MCF 10A (cell line): ENCODE results near the gene GMDS. TPM values are rescaled to one million over a fixed set of nuclear protein-coding genes. Genes with fewer than 3 reads are reported as not detected.
A peak's percentile ranks its signal among the peaks of the same experiment; 100 is the strongest.

Source experiments
- BruUV-seq: library from RNA; stranded (reverse); fragments of 400-500 nt; replicated peaks from 2 replicates; lab custom pipeline; 2021; lab: Mats Ljungman, UMichigan
- CTCF ChIA-PET: fragments of 300-600 bp; sonication (Branson Sonifier 250); formaldehyde crosslinking; extraction: SDS; loops from one replicate; lab custom pipeline; 2021; ENCODE audit warnings: antibody characterized with exemption, inconsistent platforms; lab: Yijun Ruan, JAX
- POLR2A ChIA-PET: fragments of 300-600, 350-650 bp; sonication (Branson Sonifier 250); formaldehyde crosslinking; extraction: SDS; loops from one replicate; lab custom pipeline; 2020; ENCODE audit warnings: antibody characterized with exemption, inconsistent platforms; lab: Yijun Ruan, JAX
- DNase-seq: peaks from one replicate; pipeline ENCODE4 v3.0.0-alpha.2; 2018; ENCODE audit not compliant: unreplicated experiment
- H3K27ac Mint-ChIP-seq: one replicate; pipeline ENCODE4 v1.8.0; 2022; ENCODE audit warnings: mild to moderate bottlenecking, low read depth, mixed read lengths; ENCODE audit not compliant: unreplicated experiment
- H3K27me3 Mint-ChIP-seq: one replicate; pipeline ENCODE4 v1.8.0; 2022; ENCODE audit warnings: mixed read lengths; ENCODE audit not compliant: insufficient read depth, unreplicated experiment
- H3K36me3 Mint-ChIP-seq: one replicate; pipeline ENCODE4 v1.8.0; 2022; ENCODE audit warnings: mild to moderate bottlenecking, moderate library complexity, mixed read lengths; ENCODE audit not compliant: insufficient read depth, unreplicated experiment
- H3K4me1 Mint-ChIP-seq: one replicate; pipeline ENCODE4 v1.8.0; 2022; ENCODE audit warnings: mixed read lengths; ENCODE audit not compliant: insufficient read depth, unreplicated experiment
- H3K4me3 Mint-ChIP-seq: one replicate; pipeline ENCODE4 v1.8.0; 2022; ENCODE audit warnings: mild to moderate bottlenecking, moderate library complexity, mixed read lengths; ENCODE audit not compliant: unreplicated experiment
- H3K9me3 Mint-ChIP-seq: one replicate; pipeline ENCODE4 v1.8.0; 2022; ENCODE audit warnings: mixed read lengths; ENCODE audit not compliant: unreplicated experiment
- CTCF ChIP-seq: fragments of 200-600 bp; IDR thresholded peaks from one replicate; pipeline ENCODE4 v1.8.0; 2022; ENCODE audit warnings: antibody characterized with exemption, mild to moderate bottlenecking; ENCODE audit not compliant: unreplicated experiment
- intact Hi-C: fragments of 100-400 bp; cut with micrococcal nuclease; formaldehyde crosslinking; loops from 2 replicates; pipeline ENCODE4 v1.14.1; 2022
- total RNA-seq: library from RNA; stranded (reverse); gene quantifications from 2 replicates; pipeline ENCODE4 v1.2.3, GENCODE V29; 2022

The GMDS gene
- total RNA-seq, 1 experiment from 2014 or later = 24.9 TPM

GRCh38 chr6:1858859-1859258, 386.5 kb downstream of the GMDS start:
- Mint-ChIP-seq H3K4me1 (peaks cover 6% of the 10 kb centered on the region), H3K9me3 (no peaks in the 10 kb centered on the region), H3K4me3 (no peak overlapping the region), H3K27me3 (no peaks in the 10 kb centered on the region), H3K27ac (no peak overlapping the region), H3K36me3 (no peaks in the 10 kb centered on the region)
- TF ChIP-seq CTCF = no peak
- no TSS peak for BruUV-seq
- POLR2A ChIA-PET = no interaction called here
- no peak for DNase-seq
- intact Hi-C loops = loop anchor here (10.0 kb wide), 1 partner anchor 496 kb away; no protein-coding TSS in a partner anchor
- CTCF ChIA-PET = no interaction called here

- CTCF ChIA-PET = interaction anchor here (0.6 kb wide), 1 partner anchor 184 kb away, joined by 3 read pairs; no protein-coding TSS in a partner anchor
- TF ChIP-seq CTCF = no peak
- Mint-ChIP-seq H3K9me3 (no peaks in the 10 kb centered on the region), H3K27me3 (no peaks in the 10 kb centered on the region), H3K27ac (no peak overlapping the region), H3K4me1 (peaks cover 6% of the 10 kb centered on the region), H3K36me3 (no peaks in the 10 kb centered on the region), H3K4me3 (no peak overlapping the region)
- DNase-seq = no peak
- intact Hi-C loops = loop anchor here (10.0 kb wide), 1 partner anchor 497 kb away; no protein-coding TSS in a partner anchor
- POLR2A ChIA-PET = no interaction called here
- BruUV-seq = no TSS peak
These were observed 387.2 kb downstream of the GMDS start for GRCh38 chr6:1858196-1858595.

GRCh38 chr6:1856381-1856780, 389.0 kb downstream of the GMDS start:
- no peaks in the 10 kb centered on the region for H3K27me3 Mint-ChIP-seq
- POLR2A ChIA-PET = no interaction called here
- H3K9me3 Mint-ChIP-seq = no peaks in the 10 kb centered on the region
- intact Hi-C loops = loop anchor here (1.0 to 10.0 kb wide), 3 partner anchors 248 to 498 kb away; no protein-coding TSS in a partner anchor
- no peak for TF ChIP-seq CTCF
- DNase-seq = peak; percentile 73
- no peak overlapping the region for H3K4me3 Mint-ChIP-seq
- no TSS peak for BruUV-seq
- H3K27ac Mint-ChIP-seq = no peak overlapping the region
- CTCF ChIA-PET = interaction anchor here (0.5 to 1.0 kb wide), 4 partner anchors 30 to 248 kb away, joined by 3 to 4 read pairs (median 3); no protein-coding TSS in a partner anchor
- H3K4me1 Mint-ChIP-seq = peaks cover 6% of the 10 kb centered on the region
- no peaks in the 10 kb centered on the region for H3K36me3 Mint-ChIP-seq

- Mint-ChIP-seq H3K9me3 (no peaks in the 10 kb centered on the region), H3K4me3 (no peak overlapping the region), H3K27me3 (no peaks in the 10 kb centered on the region), H3K27ac (no peak overlapping the region), H3K36me3 (no peaks in the 10 kb centered on the region), H3K4me1 (peaks cover 6% of the 10 kb centered on the region)
- no TSS peak for BruUV-seq
- intact Hi-C loops = loop anchor here (1.0 to 10.0 kb wide), 3 partner anchors 248 to 499 kb away; no protein-coding TSS in a partner anchor
- TF ChIP-seq CTCF = no peak
- CTCF ChIA-PET = interaction anchor here (0.8 to 1.0 kb wide), 2 partner anchors 161 to 248 kb away, joined by 3 to 4 read pairs; no protein-coding TSS in a partner anchor
- POLR2A ChIA-PET = no interaction called here
- DNase-seq = no peak
These were observed 389.5 kb downstream of the GMDS start for GRCh38 chr6:1855890-1856289.
